ENCODE data around the gene SOX4. TPM values are rescaled to one million over a fixed set of nuclear protein-coding genes. Genes with fewer than 3 reads are reported as not detected.

The SOX4 gene
- total RNA-seq, 4 donors from 2014 or later, result 10.9 to 16.7 (median 15.8) TPM

DNA sequence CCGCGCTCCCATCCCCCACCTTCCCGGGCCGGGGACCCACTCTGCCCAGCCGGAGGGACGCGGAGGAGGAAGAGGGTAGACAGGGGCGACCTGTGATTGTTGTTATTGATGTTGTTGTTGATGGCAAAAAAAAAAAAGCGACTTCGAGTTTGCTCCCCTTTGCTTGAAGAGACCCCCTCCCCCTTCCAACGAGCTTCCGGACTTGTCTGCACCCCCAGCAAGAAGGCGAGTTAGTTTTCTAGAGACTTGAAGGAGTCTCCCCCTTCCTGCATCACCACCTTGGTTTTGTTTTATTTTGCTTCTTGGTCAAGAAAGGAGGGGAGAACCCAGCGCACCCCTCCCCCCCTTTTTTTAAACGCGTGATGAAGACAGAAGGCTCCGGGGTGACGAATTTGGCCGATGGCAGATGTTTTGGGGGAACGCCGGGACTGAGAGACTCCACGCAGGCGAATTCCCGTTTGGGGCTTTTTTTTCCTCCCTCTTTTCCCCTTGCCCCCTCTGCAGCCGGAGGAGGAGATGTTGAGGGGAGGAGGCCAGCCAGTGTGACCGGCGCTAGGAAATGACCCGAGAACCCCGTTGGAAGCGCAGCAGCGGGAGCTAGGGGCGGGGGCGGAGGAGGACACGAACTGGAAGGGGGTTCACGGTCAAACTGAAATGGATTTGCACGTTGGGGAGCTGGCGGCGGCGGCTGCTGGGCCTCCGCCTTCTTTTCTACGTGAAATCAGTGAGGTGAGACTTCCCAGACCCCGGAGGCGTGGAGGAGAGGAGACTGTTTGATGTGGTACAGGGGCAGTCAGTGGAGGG is 2.8 kb downstream of the SOX4 start:
- WGBS, result under 1% methylated on average over 42 of the region's 43 CpGs
- Histone ChIP-seq H3K4me3 (peak overlapping the region; percentile 67), H3K36me3 (no peaks in the 10 kb centered on the region), H3K27ac (peak overlapping the region; percentile 93), H3K9me3 (no peaks in the 10 kb centered on the region), H3K27me3 (no peaks in the 10 kb centered on the region), H3K4me1 (peaks cover 20% of the 10 kb centered on the region)
- DNase-seq (ENCODE audit: low spot score in 2 of 2), result peak in 1 of 2 donors; percentile 69
- TF ChIP-seq POLR2AphosphoS5 (IDR thresholded peaks at IDR 0.05) (no peak), EP300 (IDR thresholded peaks at IDR 0.05) (no peak), POLR2A (IDR thresholded peaks at IDR 0.05) (no peak)
- TF ChIP-seq, protein P1, sequence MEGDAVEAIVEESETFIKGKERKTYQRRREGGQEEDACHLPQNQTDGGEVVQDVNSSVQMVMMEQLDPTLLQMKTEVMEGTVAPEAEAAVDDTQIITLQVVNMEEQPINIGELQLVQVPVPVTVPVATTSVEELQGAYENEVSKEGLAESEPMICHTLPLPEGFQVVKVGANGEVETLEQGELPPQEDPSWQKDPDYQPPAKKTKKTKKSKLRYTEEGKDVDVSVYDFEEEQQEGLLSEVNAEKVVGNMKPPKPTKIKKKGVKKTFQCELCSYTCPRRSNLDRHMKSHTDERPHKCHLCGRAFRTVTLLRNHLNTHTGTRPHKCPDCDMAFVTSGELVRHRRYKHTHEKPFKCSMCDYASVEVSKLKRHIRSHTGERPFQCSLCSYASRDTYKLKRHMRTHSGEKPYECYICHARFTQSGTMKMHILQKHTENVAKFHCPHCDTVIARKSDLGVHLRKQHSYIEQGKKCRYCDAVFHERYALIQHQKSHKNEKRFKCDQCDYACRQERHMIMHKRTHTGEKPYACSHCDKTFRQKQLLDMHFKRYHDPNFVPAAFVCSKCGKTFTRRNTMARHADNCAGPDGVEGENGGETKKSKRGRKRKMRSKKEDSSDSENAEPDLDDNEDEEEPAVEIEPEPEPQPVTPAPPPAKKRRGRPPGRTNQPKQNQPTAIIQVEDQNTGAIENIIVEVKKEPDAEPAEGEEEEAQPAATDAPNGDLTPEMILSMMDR (IDR thresholded peaks at IDR 0.05), result no peak

GRCh38 chr6:21596949-21597682 is 3.6 kb downstream of the SOX4 start:
- Histone ChIP-seq H3K4me3 (peak overlapping the region; percentile 67), H3K9me3 (no peaks in the 10 kb centered on the region), H3K36me3 (no peaks in the 10 kb centered on the region), H3K4me1 (peaks cover 20% of the 10 kb centered on the region), H3K27me3 (no peaks in the 10 kb centered on the region), H3K27ac (peak overlapping the region; percentile 93)
- WGBS, result 12% methylated on average over 14 of the region's 14 CpGs
- no peak for DNase-seq (ENCODE audit: low spot score in 2 of 2)
- no peak for TF ChIP-seq EP300 (IDR thresholded peaks at IDR 0.05)
- no peak for TF ChIP-seq POLR2AphosphoS5 (IDR thresholded peaks at IDR 0.05)
- TF ChIP-seq, protein P1 (IDR thresholded peaks at IDR 0.05), result peak; percentile 7 to 44
- no peak for TF ChIP-seq POLR2A (IDR thresholded peaks at IDR 0.05)

GRCh38 chr6:21597801-21598673 is 4.5 kb downstream of the SOX4 start:
- no peaks in the 10 kb centered on the region for H3K36me3 ChIP-seq
- H3K4me1 ChIP-seq, result peaks cover 16% of the 10 kb centered on the region
- no peaks in the 10 kb centered on the region for H3K9me3 ChIP-seq
- DNase-seq (ENCODE audit: low spot score in 2 of 2), result no peak
- peak overlapping the region; percentile 67 for H3K4me3 ChIP-seq
- TF ChIP-seq, protein P1 (IDR thresholded peaks at IDR 0.05), result no peak
- TF ChIP-seq POLR2AphosphoS5 (IDR thresholded peaks at IDR 0.05) (no peak), EP300 (IDR thresholded peaks at IDR 0.05) (no peak)
- H3K27me3 ChIP-seq, result no peaks in the 10 kb centered on the region
- 31% methylated on average over 14 of the region's 14 CpGs for WGBS
- no peak overlapping the region for H3K27ac ChIP-seq

- 33% methylated on average over 3 of the region's 3 CpGs for WGBS
- H3K4me3 ChIP-seq, result peak overlapping the region; percentile 67
- peaks cover 13% of the 10 kb centered on the region for H3K4me1 ChIP-seq
- H3K36me3 ChIP-seq, result no peaks in the 10 kb centered on the region
- H3K27ac ChIP-seq, result no peak overlapping the region
- TF ChIP-seq, protein P1 (IDR thresholded peaks at IDR 0.05), result no peak
- TF ChIP-seq EP300 (IDR thresholded peaks at IDR 0.05) (no peak), POLR2AphosphoS5 (IDR thresholded peaks at IDR 0.05) (no peak), POLR2A (IDR thresholded peaks at IDR 0.05) (no peak)
- no peak for DNase-seq (ENCODE audit: low spot score in 2 of 2)
- no peaks in the 10 kb centered on the region for H3K27me3 ChIP-seq
- H3K9me3 ChIP-seq, result no peaks in the 10 kb centered on the region
Observed at GRCh38 chr6:21598674-21599023, 5.1 kb downstream of the SOX4 start.
